ENCODE results near the gene RNF145.
A peak's percentile ranks its signal among the peaks of the same experiment; 100 is the strongest.

RNF145 gene

GRCh38 chr5:159226451-159226850, 17.1 kb upstream of the RNF145 start:
- TF ChIP-seq POLR2AphosphoS5 (IDR thresholded peaks at IDR 0.05; ENCODE audit: borderline replicate concordance, low read depth, low read length): no peak
- no peak for TF ChIP-seq FOXP2 (optimal IDR thresholded peaks at IDR 0.05; ENCODE audit: control extremely low read depth, extremely low read length, insufficient read depth)
- no peak for TF ChIP-seq EZH2 (IDR thresholded peaks at IDR 0.05)
- Histone ChIP-seq H3K27ac (no peak overlapping the region), H3K4me3 (no peak overlapping the region), H3K36me3 (ENCODE audit: insufficient read depth, low read length) (no peaks in the 10 kb centered on the region), H3K9me3 (ENCODE audit: low read depth, low read length) (no peaks in the 10 kb centered on the region), H3K9ac (ENCODE audit: insufficient read length) (no peak overlapping the region)
- no peak for DNase-seq (ENCODE audit: low read depth, low spot score)

- Histone ChIP-seq H3K4me3 (no peak overlapping the region), H3K9me3 (ENCODE audit: low read depth, low read length) (no peaks in the 10 kb centered on the region), H3K36me3 (ENCODE audit: insufficient read depth, low read length) (no peaks in the 10 kb centered on the region), H3K27ac (no peak overlapping the region), H3K9ac (ENCODE audit: insufficient read length) (no peak overlapping the region)
- TF ChIP-seq FOXP2 (optimal IDR thresholded peaks at IDR 0.05; ENCODE audit: control extremely low read depth, extremely low read length, insufficient read depth) (no peak), POLR2AphosphoS5 (IDR thresholded peaks at IDR 0.05; ENCODE audit: borderline replicate concordance, low read depth, low read length) (no peak), EZH2 (IDR thresholded peaks at IDR 0.05) (no peak)
- no peak for DNase-seq (ENCODE audit: low read depth, low spot score)
Observed at GRCh38 chr5:159224471-159224870, 15.1 kb upstream of the RNF145 start.

- no peaks in the 10 kb centered on the region for H3K36me3 ChIP-seq (ENCODE audit: insufficient read depth, low read length)
Observed at GRCh38 chr5:159223469-159223868, 14.1 kb upstream of the RNF145 start.

GRCh38 chr5:159220206-159220605, 10.9 kb upstream of the RNF145 start:
- Histone ChIP-seq H3K9me3 (ENCODE audit: low read depth, low read length) (no peaks in the 10 kb centered on the region), H3K4me3 (no peak overlapping the region), H3K36me3 (ENCODE audit: insufficient read depth, low read length) (no peaks in the 10 kb centered on the region), H3K9ac (ENCODE audit: insufficient read length) (no peak overlapping the region), H3K27ac (no peak overlapping the region)
- TF ChIP-seq FOXP2 (optimal IDR thresholded peaks at IDR 0.05; ENCODE audit: control extremely low read depth, extremely low read length, insufficient read depth) (no peak), POLR2AphosphoS5 (IDR thresholded peaks at IDR 0.05; ENCODE audit: borderline replicate concordance, low read depth, low read length) (no peak), EZH2 (IDR thresholded peaks at IDR 0.05) (no peak)
- DNase-seq (ENCODE audit: low read depth, low spot score): no peak

More at GRCh38 chr5:159223469-159223868, 14.1 kb upstream of the RNF145 start:
- Histone ChIP-seq H3K9me3 (ENCODE audit: low read depth, low read length) (no peaks in the 10 kb centered on the region), H3K9ac (ENCODE audit: insufficient read length) (no peak overlapping the region), H3K4me3 (no peak overlapping the region), H3K27ac (no peak overlapping the region)
- TF ChIP-seq POLR2AphosphoS5 (IDR thresholded peaks at IDR 0.05; ENCODE audit: borderline replicate concordance, low read depth, low read length): no peak
- no peak for TF ChIP-seq FOXP2 (optimal IDR thresholded peaks at IDR 0.05; ENCODE audit: control extremely low read depth, extremely low read length, insufficient read depth)
- no peak for TF ChIP-seq EZH2 (IDR thresholded peaks at IDR 0.05)
- no peak for DNase-seq (ENCODE audit: low read depth, low spot score)

GRCh38 chr5:159218595-159219023, 9.3 kb upstream of the RNF145 start:
- Histone ChIP-seq H3K9ac (ENCODE audit: insufficient read length) (peak overlapping the region; percentile 78), H3K9me3 (ENCODE audit: low read depth, low read length) (no peaks in the 10 kb centered on the region), H3K4me3 (peak overlapping the region; percentile 44), H3K27ac (peak overlapping the region; percentile 88), H3K36me3 (ENCODE audit: insufficient read depth, low read length) (no peaks in the 10 kb centered on the region)
- DNase-seq (ENCODE audit: low read depth, low spot score): peak; percentile 80
- TF ChIP-seq EZH2 (IDR thresholded peaks at IDR 0.05) (no peak), POLR2AphosphoS5 (IDR thresholded peaks at IDR 0.05; ENCODE audit: borderline replicate concordance, low read depth, low read length) (no peak), FOXP2 (optimal IDR thresholded peaks at IDR 0.05; ENCODE audit: control extremely low read depth, extremely low read length, insufficient read depth) (no peak)

GRCh38 chr5:159217236-159217635, 7.9 kb upstream of the RNF145 start:
- no peak overlapping the region for H3K4me3 ChIP-seq
- TF ChIP-seq EZH2 (IDR thresholded peaks at IDR 0.05): no peak
- TF ChIP-seq FOXP2 (optimal IDR thresholded peaks at IDR 0.05; ENCODE audit: control extremely low read depth, extremely low read length, insufficient read depth): no peak
- TF ChIP-seq POLR2AphosphoS5 (IDR thresholded peaks at IDR 0.05; ENCODE audit: borderline replicate concordance, low read depth, low read length): no peak
- H3K9me3 ChIP-seq (ENCODE audit: low read depth, low read length): no peaks in the 10 kb centered on the region
- H3K9ac ChIP-seq (ENCODE audit: insufficient read length): no peak overlapping the region
- no peak overlapping the region for H3K27ac ChIP-seq
- DNase-seq (ENCODE audit: low read depth, low spot score): no peak
- no peaks in the 10 kb centered on the region for H3K36me3 ChIP-seq (ENCODE audit: insufficient read depth, low read length)

GRCh38 chr5:159216454-159216853, 7.1 kb upstream of the RNF145 start:
- TF ChIP-seq POLR2AphosphoS5 (IDR thresholded peaks at IDR 0.05; ENCODE audit: borderline replicate concordance, low read depth, low read length) (no peak), EZH2 (IDR thresholded peaks at IDR 0.05) (no peak), FOXP2 (optimal IDR thresholded peaks at IDR 0.05; ENCODE audit: control extremely low read depth, extremely low read length, insufficient read depth) (no peak)
- H3K9ac ChIP-seq (ENCODE audit: insufficient read length): no peak overlapping the region
- H3K9me3 ChIP-seq (ENCODE audit: low read depth, low read length): no peaks in the 10 kb centered on the region
- no peak for DNase-seq (ENCODE audit: low read depth, low spot score)
- no peak overlapping the region for H3K4me3 ChIP-seq
- no peaks in the 10 kb centered on the region for H3K36me3 ChIP-seq (ENCODE audit: insufficient read depth, low read length)
- peak overlapping the region; percentile 6; the same call in 1 of the 2 replicates for H3K27ac ChIP-seq

GRCh38 chr5:159215886-159216285, 6.5 kb upstream of the RNF145 start:
- H3K9ac ChIP-seq (ENCODE audit: insufficient read length): no peak overlapping the region
- no peaks in the 10 kb centered on the region for H3K36me3 ChIP-seq (ENCODE audit: insufficient read depth, low read length)
- no peak overlapping the region for H3K27ac ChIP-seq
- no peak overlapping the region for H3K4me3 ChIP-seq
- no peaks in the 10 kb centered on the region for H3K9me3 ChIP-seq (ENCODE audit: low read depth, low read length)
- no peak for DNase-seq (ENCODE audit: low read depth, low spot score)
- TF ChIP-seq POLR2AphosphoS5 (IDR thresholded peaks at IDR 0.05; ENCODE audit: borderline replicate concordance, low read depth, low read length) (no peak), FOXP2 (optimal IDR thresholded peaks at IDR 0.05; ENCODE audit: control extremely low read depth, extremely low read length, insufficient read depth) (no peak), EZH2 (IDR thresholded peaks at IDR 0.05) (no peak)

All from SK-N-MC (cell line).